Endothelial cell of umbilical vein (primary cell): ENCODE data around the gene BCAS3. TPM values are rescaled to one million over a fixed set of nuclear protein-coding genes. Genes with fewer than 3 reads are reported as not detected.

ENCODE experiments used
- BruUV-seq: library from RNA; stranded (reverse); fragments of 400-500 nt; replicated peaks from 2 replicates; lab custom pipeline; 2021; lab: Mats Ljungman, UMichigan
- CTCF ChIA-PET: fragments of 300-600, 350-600 bp; sonication (Branson Sonifier 250); formaldehyde crosslinking; loops from one replicate; lab custom pipeline; 2021; ENCODE audit warnings: antibody characterized with exemption, inconsistent platforms; lab: Charles Lee
- POLR2A ChIA-PET: fragments of 300-600, 350-600 bp; sonication (Branson Sonifier 250); formaldehyde crosslinking; loops from one replicate; lab custom pipeline; 2021; ENCODE audit warnings: antibody characterized with exemption, inconsistent platforms; lab: Charles Lee
- DNase-seq: peaks from one replicate; pipeline ENCODE4 v3.0.0-alpha.2; 2011; ENCODE audit warnings: low read depth, low spot score
- FAIRE-seq: peaks from 2 replicates; lab custom pipeline; 2011; peaks lifted over from hg19 to GRCh38; lab: Jason Lieb, UNC
- H2AFZ ChIP-seq: 2 replicates; pipeline ENCODE4 v1.6.0; 2012; ENCODE audit warnings: low read depth, low read length, control low read depth, inconsistent platforms
- H3K27ac ChIP-seq: 2 replicates; pipeline ENCODE4 v1.5.1; 2011; ENCODE audit warnings: low read depth, mild to moderate bottlenecking, control low read depth, low read length, moderate library complexity; ENCODE audit not compliant: insufficient read depth
- H3K27me3 ChIP-seq, 2 experiments: 2 replicates each; pipeline versions ENCODE4 v1.6.0 to v1.6.1; 2011; ENCODE audit warnings: low read length in 2 of 2, mixed read lengths in 1 of 2; ENCODE audit not compliant: control insufficient read depth in 2 of 2, insufficient read depth in 2 of 2
- H3K36me3 ChIP-seq, 2 experiments: 2 replicates in 1 of 2; 3 replicates in 1 of 2; pipeline ENCODE4 v1.5.1; 2011; ENCODE audit warnings: low read length in 2 of 2, mild to moderate bottlenecking in 1 of 2, moderate library complexity in 1 of 2; ENCODE audit not compliant: control insufficient read depth in 2 of 2, insufficient read depth in 2 of 2; ENCODE audit errors: extremely low read depth in 1 of 2
- H3K4me1 ChIP-seq: 3 replicates; pipeline ENCODE4 v1.5.1; 2011; ENCODE audit warnings: mild to moderate bottlenecking, low read length; ENCODE audit not compliant: control insufficient read depth, insufficient read depth; ENCODE audit errors: extremely low read depth
- H3K4me2 ChIP-seq: 2 replicates; pipeline ENCODE4 v1.6.1; 2011; ENCODE audit warnings: low read length, control low read depth, mixed read lengths; ENCODE audit not compliant: insufficient read depth
- H3K4me3 ChIP-seq, 3 experiments: fragments of 200-600 bp in 1 of 3; sonication (generic), shearing (Covaris generic) in 1 of 3; replicated peaks in 1 of 3; 2 replicates each; pipeline ENCODE4 v1.5.1; 2011 to 2016; ENCODE audit warnings: control low read depth in 3 of 3, low read length in 3 of 3, mild to moderate bottlenecking in 2 of 3, inconsistent platforms in 1 of 3, low read depth in 1 of 3, moderate library complexity in 1 of 3; ENCODE audit not compliant: insufficient read depth in 1 of 3
- H3K79me2 ChIP-seq: 2 replicates; pipeline ENCODE4 v1.6.0; 2012; ENCODE audit warnings: low read length, inconsistent platforms; ENCODE audit not compliant: control insufficient read depth, insufficient read depth
- H3K9ac ChIP-seq: replicated peaks from 2 replicates; pipeline ENCODE3; 2011; ENCODE audit warnings: low read length, control low read depth; ENCODE audit not compliant: insufficient read depth; ENCODE audit errors: extremely low read depth
- H3K9me1 ChIP-seq: replicated peaks from 3 replicates; pipeline ENCODE4 v1.6.0; 2011; ENCODE audit warnings: mild to moderate bottlenecking, low read length; ENCODE audit not compliant: control insufficient read depth, insufficient read depth; ENCODE audit errors: extremely low read depth
- H3K9me3 ChIP-seq: replicated peaks from 2 replicates; pipeline ENCODE4 v1.5.1; 2012; ENCODE audit warnings: low read length, inconsistent platforms; ENCODE audit not compliant: control insufficient read depth, insufficient read depth
- H4K20me1 ChIP-seq: replicated peaks from 2 replicates; pipeline ENCODE3; 2011; ENCODE audit warnings: mild to moderate bottlenecking, low read length; ENCODE audit not compliant: control insufficient read depth, insufficient read depth; ENCODE audit errors: extremely low read depth
- CTCF ChIP-seq, 2 donors: IDR thresholded peaks; 1 replicate in 1 of 2; 2 replicates in 1 of 2; pipeline ENCODE4 v1.5.1; 2011; ENCODE audit warnings: low read length in 2 of 2, mild to moderate bottlenecking in 2 of 2, moderate library complexity in 2 of 2, control low read depth in 1 of 2, inconsistent platforms in 1 of 2, low read depth in 1 of 2; ENCODE audit not compliant: insufficient read depth in 1 of 2; ENCODE audit errors: extremely low read depth in 1 of 2
- EZH2 ChIP-seq: IDR thresholded peaks from 2 replicates; pipeline ENCODE4 v1.6.1; 2012; ENCODE audit warnings: borderline replicate concordance, low read depth, mild to moderate bottlenecking, moderate library complexity, low read length, inconsistent platforms; ENCODE audit not compliant: severe bottlenecking
- FOS ChIP-seq: IDR thresholded peaks from 2 replicates; pipeline ENCODE4 v1.6.1; 2011; ENCODE audit warnings: mild to moderate bottlenecking, low read length, moderate library complexity, borderline replicate concordance; ENCODE audit not compliant: insufficient read depth
- GATA2 ChIP-seq: IDR thresholded peaks from 2 replicates; pipeline ENCODE4 v1.7.0; 2011; ENCODE audit warnings: low read depth, mild to moderate bottlenecking, moderate library complexity, mixed read lengths, low read length; ENCODE audit not compliant: insufficient read length, insufficient read depth
- JUN ChIP-seq: IDR thresholded peaks from 2 replicates; pipeline ENCODE4 v1.6.1; 2011; ENCODE audit warnings: borderline replicate concordance, low read depth; ENCODE audit not compliant: insufficient read length, insufficient read depth
- MAX ChIP-seq: IDR thresholded peaks from 2 replicates; pipeline ENCODE4 v1.6.1; 2011; ENCODE audit not compliant: insufficient read depth, insufficient read length
- MYC ChIP-seq: IDR thresholded peaks from one replicate; pipeline ENCODE4 v1.6.1; 2011; ENCODE audit warnings: mild to moderate bottlenecking, low read depth, low read length
- POLR2A ChIP-seq: IDR thresholded peaks from 2 replicates; pipeline ENCODE4 v1.6.1; 2012; ENCODE audit warnings: low read depth, mild to moderate bottlenecking, control low read depth, low read length
- POLR2AphosphoS5 ChIP-seq: IDR thresholded peaks from 2 replicates; pipeline ENCODE4 v1.6.1; 2012; ENCODE audit warnings: low read depth, mild to moderate bottlenecking, control low read depth, low read length, moderate library complexity; ENCODE audit not compliant: insufficient read depth
- dilution Hi-C: fragments of 300-500 bp; cut with MboI; formaldehyde crosslinking; loops from one replicate; pipeline ENCODE4 v1.15.0; 2019; ENCODE audit warnings: low sequenced_read_pairs; ENCODE audit not compliant: extremely low pct_ligation_motif_present
- intact Hi-C: fragments of 100-400 bp; cut with micrococcal nuclease; formaldehyde crosslinking; loops from one replicate; pipeline ENCODE4 v1.10.0; 2022
- polyA plus RNA-seq, 4 experiments: library from polyadenylated mRNA; depleted of rRNA in 3 of 4; stranded (reverse) in 3 of 4; unstranded in 1 of 4; fragments of >200 nt; gene quantifications; 2 replicates each; pipeline versions ENCODE4 v1.2.1 to v1.2.3, GENCODE V29; 2011 to 2012; ENCODE audit warnings: missing spikeins in 1 of 4
- total RNA-seq: library from RNA; stranded (reverse); gene quantifications from 2 replicates; pipeline ENCODE4 v1.2.3, GENCODE V29; 2021

Gene BCAS3
- total and polyA plus RNA-seq, 2 donors (not counting 3 experiments of a cell fraction or from before 2014, with no cell fraction given): 8.2 to 16.0 TPM

DNA sequence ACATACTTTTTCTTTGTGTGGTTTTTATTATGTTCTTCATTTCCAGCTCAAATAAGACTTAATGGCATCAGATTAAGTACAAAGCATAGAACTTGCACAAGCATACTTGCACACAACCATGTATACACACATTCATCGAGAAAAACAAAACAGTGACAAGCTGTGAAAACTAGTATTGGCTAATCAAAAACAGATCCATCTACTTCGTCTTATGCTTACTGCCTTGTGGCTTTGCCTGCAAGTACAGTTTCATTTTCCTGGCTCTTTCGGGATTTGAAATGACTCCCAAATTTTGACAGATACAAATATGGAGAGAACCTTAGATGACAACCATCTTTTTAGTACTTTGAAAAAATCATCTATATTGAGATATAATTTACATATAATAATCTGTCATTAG is 338.3 kb downstream of the BCAS3 start:
- no peak for TF ChIP-seq MYC
- TF ChIP-seq CTCF (IDR thresholded peaks at IDR 0.05; ENCODE audit: extremely low read depth in 1 of 2, insufficient read depth in 1 of 2, low read depth in 1 of 2, low read length in 2 of 2): no peak
- TF ChIP-seq POLR2A: no peak
- no peak for TF ChIP-seq JUN
- TF ChIP-seq MAX: no peak
- no peak for TF ChIP-seq POLR2AphosphoS5
- TF ChIP-seq GATA2: no peak
- no peak for TF ChIP-seq EZH2
- TF ChIP-seq FOS: no peak
- dilution Hi-C loops: no loop called here
- Histone ChIP-seq H3K9me1 (no peaks in the 10 kb centered on the region), H3K36me3 (no peaks in the 10 kb centered on the region), H4K20me1 (no peaks in the 10 kb centered on the region), H3K4me3 (no peak overlapping the region), H3K4me2 (no peak overlapping the region), H3K27ac (no peak overlapping the region), H3K4me1 (no peaks in the 10 kb centered on the region), H3K79me2 (no peaks in the 10 kb centered on the region), H2AFZ (no peak overlapping the region), H3K9me3 (no peaks in the 10 kb centered on the region), H3K9ac (no peak overlapping the region), H3K27me3 (no peaks in the 10 kb centered on the region)
- ChIA-PET CTCF (no interaction called here), POLR2A (no interaction called here)
- intact Hi-C loops: no loop called here
- DNase-seq (no peak), FAIRE-seq (no peak)
- no TSS peak for BruUV-seq
